C4-2B (cell line): ENCODE data around the gene AMDHD2.

ENCODE experiments used
- ZFX ChIP-seq: fragments of 450-650 bp; IDR thresholded peaks from 2 replicates; pipeline ENCODE4 v1.6.1; 2017
- TF ChIP-seq, protein P1 (sequence below): fragments of 450-650 bp; conservative IDR thresholded peaks from 2 replicates; pipeline ENCODE4 v1.5.1; 2017; ENCODE audit warnings: mild to moderate bottlenecking

GRCh38 chr16:2516391-2517240 lies 3.6 kb upstream of the AMDHD2 start:
- TF ChIP-seq, protein P1, sequence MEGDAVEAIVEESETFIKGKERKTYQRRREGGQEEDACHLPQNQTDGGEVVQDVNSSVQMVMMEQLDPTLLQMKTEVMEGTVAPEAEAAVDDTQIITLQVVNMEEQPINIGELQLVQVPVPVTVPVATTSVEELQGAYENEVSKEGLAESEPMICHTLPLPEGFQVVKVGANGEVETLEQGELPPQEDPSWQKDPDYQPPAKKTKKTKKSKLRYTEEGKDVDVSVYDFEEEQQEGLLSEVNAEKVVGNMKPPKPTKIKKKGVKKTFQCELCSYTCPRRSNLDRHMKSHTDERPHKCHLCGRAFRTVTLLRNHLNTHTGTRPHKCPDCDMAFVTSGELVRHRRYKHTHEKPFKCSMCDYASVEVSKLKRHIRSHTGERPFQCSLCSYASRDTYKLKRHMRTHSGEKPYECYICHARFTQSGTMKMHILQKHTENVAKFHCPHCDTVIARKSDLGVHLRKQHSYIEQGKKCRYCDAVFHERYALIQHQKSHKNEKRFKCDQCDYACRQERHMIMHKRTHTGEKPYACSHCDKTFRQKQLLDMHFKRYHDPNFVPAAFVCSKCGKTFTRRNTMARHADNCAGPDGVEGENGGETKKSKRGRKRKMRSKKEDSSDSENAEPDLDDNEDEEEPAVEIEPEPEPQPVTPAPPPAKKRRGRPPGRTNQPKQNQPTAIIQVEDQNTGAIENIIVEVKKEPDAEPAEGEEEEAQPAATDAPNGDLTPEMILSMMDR, result no peak
- TF ChIP-seq ZFX, result no peak
